ENCODE measurements around the gene NEO1.

GRCh38 chr15:73337187-73337586 lies 284.9 kb downstream of the NEO1 start:
- TF ChIP-seq CTCF (IDR thresholded peaks at IDR 0.05; ENCODE audit: insufficient read depth, low read length, poor library complexity, severe bottlenecking) (no peak), EZH2phosphoT487 (conservative IDR thresholded peaks at IDR 0.05; ENCODE audit: low read length) (no peak)
